HG02759 (cell line): Measurements from ENCODE around the gene HSD11B1.

Source experiments
- ATAC-seq: cut with Tn5 transposase; IDR thresholded peaks from one replicate; pipeline ENCODE4 v1.9.1; 2021; ENCODE audit warnings: mild to moderate bottlenecking, moderate library complexity; ENCODE audit not compliant: unreplicated experiment

Gene HSD11B1

GRCh38 chr1:209780268-209780667, 75.6 kb downstream of the HSD11B1 start:
- no peak for ATAC-seq

- ATAC-seq: no peak
These were observed 78.7 kb downstream of the HSD11B1 start for GRCh38 chr1:209783386-209783785.
